ENCODE measurements around the gene TPT1.

The TPT1 gene

GRCh38 chr13:45331123-45331619, 9.8 kb downstream of the TPT1 start:
- DNase-seq (ENCODE audit: extremely low spot score), result no peak
- TF ChIP-seq CTCF (IDR thresholded peaks at IDR 0.05; ENCODE audit: control extremely low read depth, extremely low read depth, low read depth, missing control alignments), result no peak
- ChIA-PET CTCF (interaction anchor here (0.9 to 1.4 kb wide), 4 partner anchors 9 to 50 kb away, joined by 3 to 5 read pairs (median 4); no protein-coding TSS in a partner anchor), POLR2A (interaction anchor here (1.3 kb wide), 1 partner anchor 8 kb away, joined by 4 read pairs; no protein-coding TSS in a partner anchor)

DNA sequence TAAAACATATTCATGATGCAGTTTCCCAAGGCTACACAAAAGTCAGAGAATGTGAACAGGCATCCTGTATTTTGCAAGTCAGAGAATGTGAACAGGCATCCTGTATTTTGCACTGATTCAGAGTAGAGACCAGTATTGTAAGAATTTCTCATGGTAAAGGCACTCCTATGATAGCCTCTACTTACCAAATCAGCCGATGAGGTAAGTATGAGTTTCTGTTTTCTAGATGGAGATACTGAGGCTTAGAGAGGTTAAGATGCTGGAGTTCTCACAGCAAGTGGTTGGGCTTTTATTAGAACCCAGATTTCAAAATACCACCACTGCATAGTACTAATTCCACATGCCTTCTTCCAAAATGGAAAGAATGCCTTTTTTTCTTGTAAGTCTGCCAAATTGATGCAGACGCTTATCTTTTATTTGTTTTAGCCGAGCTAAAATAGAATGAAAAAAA, 12.3 kb downstream of the TPT1 start:
- DNase-seq (ENCODE audit: extremely low spot score), result no peak

DNA sequence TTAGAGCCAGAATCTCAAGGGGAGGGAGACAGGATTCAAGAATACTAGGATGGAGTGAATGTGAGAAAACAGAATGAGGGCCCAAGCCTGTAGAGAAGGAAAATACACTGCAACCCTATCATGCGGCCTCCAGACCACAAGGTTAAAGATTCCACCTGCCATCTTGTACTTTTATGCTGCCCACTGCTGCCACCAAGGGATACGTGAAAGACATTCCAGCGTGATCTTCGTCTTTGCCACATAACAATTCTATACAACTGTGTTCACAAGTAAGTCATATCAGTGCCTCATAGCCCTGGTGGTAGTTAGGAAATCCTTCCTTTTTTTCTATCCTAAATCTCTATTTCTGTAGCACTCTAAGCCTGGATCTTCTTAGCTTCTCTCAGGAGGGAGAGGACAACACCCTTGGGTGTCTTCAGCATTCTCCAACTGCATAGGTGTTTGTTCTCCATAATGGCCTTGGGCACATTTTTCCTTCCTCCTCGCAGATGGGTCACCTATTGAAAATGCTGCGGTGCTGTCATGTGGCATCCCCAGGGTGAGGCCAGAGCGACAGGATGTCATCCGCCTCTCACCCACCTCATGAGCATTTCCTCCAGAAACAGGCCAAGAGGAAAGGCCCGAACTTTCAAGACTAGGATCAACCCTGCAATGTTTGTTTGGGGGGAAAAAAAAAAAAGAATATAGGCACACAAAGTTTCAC, 13.6 kb downstream of the TPT1 start:
- POLR2A ChIA-PET, result no interaction called here
- CTCF ChIA-PET, result no interaction called here
- no peak for DNase-seq (ENCODE audit: extremely low spot score)
- TF ChIP-seq CTCF (IDR thresholded peaks at IDR 0.05; ENCODE audit: control extremely low read depth, extremely low read depth, low read depth, missing control alignments), result no peak

More for the DNA sequence above, 12.3 kb downstream of the TPT1 start:
- TF ChIP-seq CTCF (IDR thresholded peaks at IDR 0.05; ENCODE audit: control extremely low read depth, extremely low read depth, low read depth, missing control alignments), result no peak
- POLR2A ChIA-PET, result no interaction called here
- CTCF ChIA-PET, result no interaction called here

DNA sequence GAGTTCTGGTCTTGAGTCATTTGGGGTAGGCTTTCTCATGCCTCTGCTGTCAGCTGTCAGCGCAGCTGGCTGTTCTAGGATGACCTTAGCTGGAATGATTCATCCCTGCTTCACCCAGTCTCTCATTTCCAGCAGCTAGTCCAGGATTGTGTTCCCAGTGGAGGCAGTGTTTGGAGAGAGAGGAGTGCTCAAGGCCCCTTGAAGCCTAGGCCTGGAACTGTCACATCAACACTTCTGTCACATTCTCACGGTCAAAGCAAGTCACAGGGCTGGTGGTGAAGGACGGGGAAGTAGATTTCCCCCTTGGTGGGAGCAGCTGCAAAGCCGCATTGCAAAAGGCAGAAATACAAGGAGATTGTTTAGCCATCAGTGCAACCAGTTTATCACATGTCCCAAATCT, 15.2 kb downstream of the TPT1 start:
- no peak for TF ChIP-seq CTCF (IDR thresholded peaks at IDR 0.05; ENCODE audit: control extremely low read depth, extremely low read depth, low read depth, missing control alignments)
- ChIA-PET POLR2A (interaction anchor here (1.5 to 1.9 kb wide), 2 partner anchors 9 to 15 kb away, joined by 4 to 5 read pairs; partner anchors contain the start of gene TPT1), CTCF (interaction anchor here (0.9 to 4.3 kb wide), 7 partner anchors 8 to 842 kb away, joined by 3 to 21 read pairs (median 5); no protein-coding TSS in a partner anchor)
- DNase-seq (ENCODE audit: extremely low spot score), result no peak

DNA sequence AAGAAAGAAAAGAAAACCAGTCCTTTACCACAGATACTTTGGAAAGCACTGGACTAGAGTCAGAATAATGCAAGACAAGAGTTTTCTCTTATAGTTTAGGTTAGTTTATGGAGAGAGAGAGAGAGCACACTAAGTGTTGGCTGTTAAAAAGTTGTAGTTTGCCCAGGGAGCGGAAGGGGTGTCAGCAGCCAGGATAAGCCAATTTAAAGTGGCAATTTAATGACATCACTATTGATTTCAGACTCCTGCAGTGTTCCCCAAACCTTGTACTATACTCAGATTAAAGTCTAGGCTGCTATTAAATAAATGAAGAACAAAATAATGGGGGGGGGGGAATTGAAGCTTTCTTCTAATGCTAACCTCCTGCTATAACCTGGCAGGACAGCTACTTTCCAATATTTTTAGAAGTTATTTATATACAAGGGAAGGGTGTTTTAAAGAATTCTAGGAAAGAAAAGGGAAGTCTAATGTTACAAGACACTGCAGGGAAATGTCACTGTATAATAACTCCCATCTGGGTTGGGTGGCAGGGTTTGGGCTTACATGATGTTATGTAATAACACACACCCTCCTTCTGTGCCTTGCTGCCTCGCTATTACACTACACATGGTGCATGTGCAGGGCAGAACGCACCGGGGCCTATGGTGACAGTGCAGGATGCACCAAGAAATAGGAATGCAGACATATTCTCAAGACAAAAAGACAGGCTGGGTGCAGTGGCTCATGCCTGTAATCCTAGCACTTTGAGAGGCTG, 19.9 kb downstream of the TPT1 start:
- TF ChIP-seq CTCF (IDR thresholded peaks at IDR 0.05; ENCODE audit: control extremely low read depth, extremely low read depth, low read depth, missing control alignments), result no peak
- no peak for DNase-seq (ENCODE audit: extremely low spot score)
- ChIA-PET POLR2A (no interaction called here), CTCF (interaction anchor here (1.2 to 2.2 kb wide), 5 partner anchors 10 to 274 kb away, joined by 3 to 7 read pairs (median 4); no protein-coding TSS in a partner anchor)

GRCh38 chr13:45316996-45317395, 24.0 kb downstream of the TPT1 start:
- ChIA-PET CTCF (interaction anchor here (1.3 kb wide), 1 partner anchor 8 kb away, joined by 3 read pairs; no protein-coding TSS in a partner anchor), POLR2A (no interaction called here)
- no peak for TF ChIP-seq CTCF (IDR thresholded peaks at IDR 0.05; ENCODE audit: control extremely low read depth, extremely low read depth, low read depth, missing control alignments)
- no peak for DNase-seq (ENCODE audit: extremely low spot score)
